ENCODE results near the gene NEFH. TPM values are rescaled to one million over a fixed set of nuclear protein-coding genes. Genes with fewer than 3 reads are reported as not detected.
A peak's percentile ranks its signal among the peaks of the same experiment; 100 is the strongest.

NEFH gene
- polyA plus RNA-seq, 2 of the 4 experiments (the other 2 are of a cell fraction), result 0.06 to 0.23 TPM

- CTCF ChIA-PET, result interaction anchor here (0.5 to 2.8 kb wide), 17 partner anchors 7 to 131 kb away, joined by 3 to 30 read pairs (median 4); no protein-coding TSS in a partner anchor
- no peak for FAIRE-seq
- 100% methylated on average over 2 of the region's 2 CpGs for WGBS (ENCODE audit: missing lambda C conversion rate)
- TF ChIP-seq PHF8 (IDR thresholded peaks at IDR 0.05; ENCODE audit: borderline replicate concordance, low read depth) (no peak), MAX (IDR thresholded peaks at IDR 0.05) (no peak), PBX3 (IDR thresholded peaks at IDR 0.05) (no peak), KDM1A (IDR thresholded peaks at IDR 0.05; ENCODE audit: low read depth) (no peak), HMGXB4 (CRISPR knock-in tag; IDR thresholded peaks at IDR 0.05; ENCODE audit: borderline replicate concordance) (no peak), EP300 (IDR thresholded peaks at IDR 0.05) (no peak), EHMT2 (IDR thresholded peaks at IDR 0.05; ENCODE audit: low read depth) (no peak), FOSL2 (IDR thresholded peaks at IDR 0.05) (no peak), FOSL2 (CRISPR knock-in tag; IDR thresholded peaks at IDR 0.05) (no peak), RFX5 (IDR thresholded peaks at IDR 0.05) (no peak), MYC (IDR thresholded peaks at IDR 0.05; ENCODE audit: borderline replicate concordance, low read length) (no peak), NR3C1 (IDR thresholded peaks at IDR 0.05) (no peak), FOXS1 (CRISPR knock-in tag; IDR thresholded peaks at IDR 0.05) (no peak), RCOR1 (IDR thresholded peaks at IDR 0.05; ENCODE audit: low read depth, low read length) (no peak)
- H3K4me2 ChIP-seq, result no peak overlapping the region
- ATAC-seq, result no peak
- no peak for DNase-seq (ENCODE audit: low read depth in 1 of 2, low spot score in 1 of 2)
- H3K9me3 ChIP-seq, result no peaks in the 10 kb centered on the region
- no peaks in the 10 kb centered on the region; the same call in 2 of the 3 replicates for H3K4me1 ChIP-seq
- POLR2A ChIA-PET, result interaction anchor here (0.6 kb wide), 1 partner anchor 27 kb away, joined by 3 read pairs; no protein-coding TSS in a partner anchor
- H3K27ac ChIP-seq, result no peak overlapping the region
- H3K4me3 ChIP-seq, result no peak overlapping the region
Measured at GRCh38 chr22:29523761-29524160, 43.7 kb downstream of the NEFH start.

GRCh38 chr22:29524442-29525191 is 44.6 kb downstream of the NEFH start:
- Histone ChIP-seq H3K4me2 (no peak overlapping the region), H3K4me1 (no peaks in the 10 kb centered on the region; the same call in 2 of the 3 replicates), H3K9me3 (no peaks in the 10 kb centered on the region), H3K4me3 (no peak overlapping the region), H3K27ac (no peak overlapping the region)
- FAIRE-seq, result no peak
- TF ChIP-seq CBX2 (IDR thresholded peaks at IDR 0.05; ENCODE audit: borderline replicate concordance, low read depth), result no peak
- TF ChIP-seq POLR2A (IDR thresholded peaks at IDR 0.05; ENCODE audit: low read length), result no peak
- TF ChIP-seq RNF2 (IDR thresholded peaks at IDR 0.05; ENCODE audit: borderline replicate concordance, low read depth), result no peak
- no peak for TF ChIP-seq ELK1 (IDR thresholded peaks at IDR 0.05; ENCODE audit: low read depth, low read length)
- no peak for TF ChIP-seq HEYL (CRISPR knock-in tag; IDR thresholded peaks at IDR 0.05)
- no peak for TF ChIP-seq EHMT2 (IDR thresholded peaks at IDR 0.05; ENCODE audit: low read depth)
- TF ChIP-seq SMC3 (IDR thresholded peaks at IDR 0.05), result peak; percentile 39; the same call in 2 of the 3 replicates
- no peak for TF ChIP-seq TP53 (CRISPR knock-in tag; IDR thresholded peaks at IDR 0.05)
- no peak for TF ChIP-seq NFE2L2 (conservative IDR thresholded peaks at IDR 0.05; ENCODE audit: low read length)
- TF ChIP-seq RAD21 (conservative IDR thresholded peaks at IDR 0.05 in 1 of 2, IDR thresholded peaks at IDR 0.05 in 1 of 2), result peak; percentile 38 to 65; a peak in 4 of 5 replicates
- TF ChIP-seq PBX3 (IDR thresholded peaks at IDR 0.05), result no peak
- no peak for TF ChIP-seq NR3C1 (IDR thresholded peaks at IDR 0.05)
- TF ChIP-seq CTCF (IDR thresholded peaks at IDR 0.05), result peak; percentile 31
- ChIA-PET POLR2A (no interaction called here), CTCF (interaction anchor here (0.5 to 2.8 kb wide), 19 partner anchors 8 to 202 kb away, joined by 3 to 30 read pairs (median 4); no protein-coding TSS in a partner anchor)
- peak; percentile 26 to 28 for DNase-seq (ENCODE audit: low read depth in 1 of 2, low spot score in 1 of 2)
- peak; percentile 86 to 94 for ATAC-seq
- WGBS (ENCODE audit: missing lambda C conversion rate), result 8% methylated on average over 4 of the region's 5 CpGs

All from A549 (cell line).